Motor neuron (in vitro differentiated cells): Measurements from ENCODE around the gene CSTF3. TPM values are rescaled to one million over a fixed set of nuclear protein-coding genes. Genes with fewer than 3 reads are reported as not detected.

Source experiments
- ATAC-seq, 8 experiments: fragments of 200-7000 bp; cut with Tn5 transposase; replicated peaks in 6 of 8; 2 replicates each; pipeline ENCODE4 v1.8.0; 2021; ENCODE audit warnings: mild to moderate bottlenecking in 8 of 8, moderate library complexity in 8 of 8
- H3K27ac ChIP-seq, 2 donors: fragments of 250-450 bp; sonication (Bioruptor Pico); 2 replicates each; pipeline ENCODE4 v1.9.0; 2021; ENCODE audit warnings: antibody characterized with exemption in 2 of 2, mild to moderate bottlenecking in 2 of 2, moderate library complexity in 1 of 2
- H3K4me1 ChIP-seq, 2 donors: fragments of 250-450 bp; sonication (Bioruptor Pico); replicated peaks in 1 of 2; 2 replicates each; pipeline ENCODE4 v1.6.1; 2021; ENCODE audit warnings: antibody characterized with exemption in 2 of 2, mild to moderate bottlenecking in 2 of 2, moderate library complexity in 1 of 2
- H3K4me3 ChIP-seq, 5 donors: fragments of 250-450 bp; sonication (Bioruptor Pico); 2 replicates each; pipeline ENCODE4 v1.9.0; 2021; ENCODE audit warnings: antibody characterized with exemption in 5 of 5, mild to moderate bottlenecking in 5 of 5, moderate library complexity in 4 of 5
- WGBS, 10 experiments: fragments of 450-650 bp; shearing (Covaris generic); methylation state at CpG; one replicate each; pipeline ENCODE4 v1.0.0; 2022; 5-methylcytosine and 5-hydroxymethylcytosine counted together
- in situ Hi-C, 9 experiments: fragments of 400-800 bp; cut with MboI; loops; one replicate each; pipeline ENCODE4 v1.15.0; 2021; ENCODE audit warnings: low sequenced_read_pairs in 9 of 9, low pct_unique_long_range_greater_than_20kb in 2 of 9; ENCODE audit not compliant: unreplicated experiment in 9 of 9
- total RNA-seq, 8 experiments: library from RNA; unstranded; fragments of 300-600 nt; gene quantifications; 2 replicates each; pipeline versions ENCODE4 v1.2.3 to v1.2.4, GENCODE V29; 2022

Gene CSTF3
- total RNA-seq, 8 experiments from 2014 or later, result 45.1 to 85.8 (median 67.4) TPM

- WGBS, 10 experiments, result 14 to 100% (median 50%) methylated on average over 1 of the region's 1 CpG; no CpG with 5 or more reads in 5 of the 10 experiments
- in situ Hi-C loops, result no loop called here
- Histone ChIP-seq H3K4me1 (no peaks in the 10 kb centered on the region), H3K27ac (no peak overlapping the region), H3K4me3 (no peak overlapping the region)
- ATAC-seq, result peak in 1 of 8 experiments; percentile 29
Measured at GRCh38 chr11:33110083-33110482, 51.2 kb downstream of the CSTF3 start.

GRCh38 chr11:33109294-33109895, 51.9 kb downstream of the CSTF3 start:
- ATAC-seq, result no peak
- Histone ChIP-seq H3K27ac (no peak overlapping the region), H3K4me1 (no peaks in the 10 kb centered on the region), H3K4me3 (no peak overlapping the region)
- in situ Hi-C loops, result loop anchor here in 1 of 9 experiments (10.0 kb wide), 1 partner anchor 45 kb away; no protein-coding TSS in a partner anchor

- in situ Hi-C loops, result loop anchor here in 1 of 9 experiments (10.0 kb wide), 1 partner anchor 51 kb away; no protein-coding TSS in a partner anchor
- no peaks in the 10 kb centered on the region for H3K4me1 ChIP-seq
- no peak overlapping the region for H3K4me3 ChIP-seq
- no peak for ATAC-seq
- H3K27ac ChIP-seq, result no peak overlapping the region
Measured at GRCh38 chr11:33103836-33104235, 57.4 kb downstream of the CSTF3 start.

GRCh38 chr11:33094157-33094556, 67.1 kb downstream of the CSTF3 start:
- in situ Hi-C loops, result no loop called here
- Histone ChIP-seq H3K27ac (no peak overlapping the region), H3K4me3 (no peak overlapping the region), H3K4me1 (no peaks in the 10 kb centered on the region)
- 0 to 56% (median 15%) methylated on average over 1 of the region's 1 CpG; no CpG with 5 or more reads in 2 of the 10 experiments for WGBS, 10 experiments
- no peak for ATAC-seq

- in situ Hi-C loops, result no loop called here
- no peaks in the 10 kb centered on the region for H3K4me1 ChIP-seq
- no peak overlapping the region for H3K4me3 ChIP-seq
- no peak overlapping the region for H3K27ac ChIP-seq
- peak in 1 of 8 experiments; percentile 16 for ATAC-seq
Measured at GRCh38 chr11:33089776-33090175, 71.5 kb downstream of the CSTF3 start.

- in situ Hi-C loops, result no loop called here
- H3K4me3 ChIP-seq, result no peak overlapping the region
- 67 to 100% (median 92%) methylated on average over 1 of the region's 1 CpG; no CpG with 5 or more reads in 1 of the 10 experiments for WGBS, 10 experiments
- no peak overlapping the region for H3K27ac ChIP-seq
- ATAC-seq, result no peak
- no peaks in the 10 kb centered on the region for H3K4me1 ChIP-seq
Measured at GRCh38 chr11:33086017-33086416, 75.3 kb downstream of the CSTF3 start.

- no peak for ATAC-seq
Measured at GRCh38 chr11:33083918-33084317, 77.4 kb downstream of the CSTF3 start.

GRCh38 chr11:33072465-33072864, 88.8 kb downstream of the CSTF3 start:
- H3K4me3 ChIP-seq, result no peak overlapping the region
- 62 to 92% (median 85%) methylated on average over 2 to 8 of the region's 8 CpGs; no CpG with 5 or more reads in 2 of the 10 experiments for WGBS, 10 experiments
- peak in 3 of 8 experiments; percentile 16 to 61 (median 38) for ATAC-seq
- H3K4me1 ChIP-seq, result no peaks in the 10 kb centered on the region
- no peak overlapping the region for H3K27ac ChIP-seq
- in situ Hi-C loops, result loop anchor here in 4 of 9 experiments (25.0 kb wide), 2 partner anchors 110 to 260 kb away; no protein-coding TSS in a partner anchor

More at GRCh38 chr11:33083918-33084317, 77.4 kb downstream of the CSTF3 start:
- no peak overlapping the region for H3K4me3 ChIP-seq
- WGBS, 10 experiments, result 83 to 100% (median 100%) methylated on average over 1 of the region's 1 CpG; no CpG with 5 or more reads in 2 of the 10 experiments
- no peak overlapping the region for H3K27ac ChIP-seq
- no peaks in the 10 kb centered on the region for H3K4me1 ChIP-seq
- in situ Hi-C loops, result no loop called here

GRCh38 chr11:33068611-33069340, 92.5 kb downstream of the CSTF3 start:
- WGBS, 10 experiments, result 87 to 100% (median 100%) methylated on average over 1 to 8 of the region's 17 CpGs
- H3K4me1 ChIP-seq, result no peaks in the 10 kb centered on the region
- in situ Hi-C loops, result loop anchor here in 4 of 9 experiments (25.0 kb wide), 2 partner anchors 106 to 256 kb away; no protein-coding TSS in a partner anchor
- no peak overlapping the region for H3K27ac ChIP-seq
- ATAC-seq, result no peak
- no peak overlapping the region for H3K4me3 ChIP-seq

GRCh38 chr11:33067294-33067693, 94.0 kb downstream of the CSTF3 start:
- in situ Hi-C loops, result loop anchor here in 4 of 9 experiments (25.0 kb wide), 2 partner anchors 105 to 255 kb away; no protein-coding TSS in a partner anchor
- 83 to 100% (median 100%) methylated on average over 1 to 3 of the region's 3 CpGs; no CpG with 5 or more reads in 7 of the 10 experiments for WGBS, 10 experiments
- Histone ChIP-seq H3K27ac (no peak overlapping the region), H3K4me3 (no peak overlapping the region), H3K4me1 (no peaks in the 10 kb centered on the region)
- no peak for ATAC-seq

GRCh38 chr11:33065445-33066178, 95.7 kb downstream of the CSTF3 start:
- 49 to 95% (median 71%) methylated on average over 1 to 12 of the region's 22 CpGs; no CpG with 5 or more reads in 3 of the 10 experiments for WGBS, 10 experiments
- in situ Hi-C loops, result loop anchor here in 4 of 9 experiments (25.0 kb wide), 2 partner anchors 103 to 253 kb away; no protein-coding TSS in a partner anchor
- ATAC-seq, result peak; percentile 46 to 99 (median 76)
- Histone ChIP-seq H3K4me3 (no peak overlapping the region), H3K4me1 (no peaks in the 10 kb centered on the region), H3K27ac (no peak overlapping the region)

- Histone ChIP-seq H3K4me1 (no peaks in the 10 kb centered on the region), H3K27ac (no peak overlapping the region), H3K4me3 (no peak overlapping the region)
- in situ Hi-C loops, result loop anchor here in 4 of 9 experiments (25.0 kb wide), 2 partner anchors 103 to 253 kb away; no protein-coding TSS in a partner anchor
- WGBS, 10 experiments, result 89 to 100% (median 96%) methylated on average over 2 to 4 of the region's 5 CpGs; no CpG with 5 or more reads in 4 of the 10 experiments
- no peak for ATAC-seq
Measured at GRCh38 chr11:33064866-33065265, 96.4 kb downstream of the CSTF3 start.
